HG03175 (cell line): Measurements from ENCODE around the gene SYNC.
"Not testable (repeated sequence)": the region's sequence is repeated elsewhere in the genome, so short reads cannot be mapped to it uniquely, and the experiment has no call there.

Source experiments
- ATAC-seq: cut with Tn5 transposase; IDR thresholded peaks from one replicate; pipeline ENCODE4 v1.9.1; 2021; ENCODE audit warnings: mild to moderate bottlenecking, moderate library complexity; ENCODE audit not compliant: unreplicated experiment

SYNC gene

DNA sequence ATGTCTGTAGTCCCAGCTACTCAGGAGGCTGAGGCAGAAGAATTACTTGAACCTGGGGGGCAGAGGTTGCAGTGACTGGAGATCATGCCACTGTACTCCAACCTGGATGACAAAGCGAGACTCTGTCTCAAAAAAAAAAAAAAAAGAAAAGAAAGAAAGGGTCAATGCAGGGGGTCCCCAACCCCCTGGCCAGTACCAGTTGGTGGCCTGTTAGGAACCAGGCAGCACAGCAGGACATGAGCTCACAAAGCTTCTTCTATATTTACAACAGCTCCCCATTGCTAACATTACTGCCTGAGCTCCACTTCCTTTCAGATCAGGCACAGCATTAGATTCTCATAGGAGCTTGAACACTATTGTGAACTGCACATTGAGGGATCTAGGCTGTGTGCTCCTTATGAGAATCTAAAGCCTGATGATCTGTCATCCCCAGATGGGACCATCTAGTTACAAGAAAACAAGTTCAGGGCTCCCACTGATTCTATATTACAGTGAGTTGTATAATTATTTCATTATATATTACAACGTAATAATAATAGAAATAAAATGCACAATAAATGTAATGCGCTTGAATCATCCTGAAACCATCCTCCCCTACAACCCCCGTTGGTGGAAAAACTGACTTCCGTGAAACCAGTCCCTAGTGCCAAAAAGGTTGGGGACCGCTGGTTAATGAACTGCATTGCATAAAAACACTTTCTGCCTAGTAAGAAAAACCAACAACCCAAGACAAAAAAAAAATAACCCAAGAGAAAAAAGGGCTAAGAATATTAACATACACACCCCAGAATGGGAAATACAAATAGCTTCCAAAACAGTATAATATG lies 55.0 kb downstream of the SYNC start:
- ATAC-seq, result no peak

DNA sequence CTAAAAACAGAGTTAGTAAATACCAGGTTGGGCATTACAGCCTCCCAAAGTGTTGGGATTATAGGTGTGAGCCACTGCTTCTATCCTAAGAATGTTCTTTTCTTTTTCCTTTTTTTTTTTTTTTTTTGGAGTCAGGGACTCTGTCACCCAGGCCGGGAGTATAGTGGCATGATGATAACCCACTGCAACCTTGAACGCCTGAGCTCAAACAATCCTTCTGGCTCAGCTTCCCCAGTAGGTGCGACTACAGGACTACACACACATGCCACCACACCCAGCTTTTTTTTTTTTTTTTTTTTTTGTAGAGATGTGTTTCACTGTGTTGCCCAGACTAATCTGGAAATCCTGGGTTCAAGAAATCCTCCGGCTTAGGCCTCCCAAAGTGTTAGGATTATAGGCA lies 58.1 kb downstream of the SYNC start:
- ATAC-seq, result no peak

DNA sequence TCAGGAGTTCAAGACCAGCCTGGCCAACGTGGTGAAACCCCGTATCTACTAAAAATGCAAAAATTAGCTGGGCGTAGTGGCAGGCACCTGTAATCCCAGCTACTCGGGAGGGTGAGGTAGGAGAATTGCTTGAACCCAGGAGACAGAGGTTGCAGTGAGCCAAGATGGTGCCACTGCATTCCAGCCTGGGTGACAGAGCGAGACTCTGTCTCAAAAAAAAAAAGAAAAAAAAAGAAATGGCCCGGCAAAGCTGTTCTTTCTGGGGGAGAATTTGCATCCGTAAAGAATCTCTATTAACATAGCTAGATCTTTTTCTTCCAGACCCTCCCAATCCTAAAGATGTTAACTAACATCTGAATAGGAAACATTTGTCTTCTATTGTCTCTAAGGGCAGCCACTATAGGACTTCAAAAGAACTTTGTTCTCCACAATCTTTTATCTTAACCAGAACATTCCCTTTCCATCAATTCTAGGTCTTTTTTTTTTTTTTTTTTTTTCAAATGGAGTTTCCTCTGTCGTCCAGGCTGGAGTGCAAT lies 60.2 kb downstream of the SYNC start:
- not testable (repeated sequence) for ATAC-seq

DNA sequence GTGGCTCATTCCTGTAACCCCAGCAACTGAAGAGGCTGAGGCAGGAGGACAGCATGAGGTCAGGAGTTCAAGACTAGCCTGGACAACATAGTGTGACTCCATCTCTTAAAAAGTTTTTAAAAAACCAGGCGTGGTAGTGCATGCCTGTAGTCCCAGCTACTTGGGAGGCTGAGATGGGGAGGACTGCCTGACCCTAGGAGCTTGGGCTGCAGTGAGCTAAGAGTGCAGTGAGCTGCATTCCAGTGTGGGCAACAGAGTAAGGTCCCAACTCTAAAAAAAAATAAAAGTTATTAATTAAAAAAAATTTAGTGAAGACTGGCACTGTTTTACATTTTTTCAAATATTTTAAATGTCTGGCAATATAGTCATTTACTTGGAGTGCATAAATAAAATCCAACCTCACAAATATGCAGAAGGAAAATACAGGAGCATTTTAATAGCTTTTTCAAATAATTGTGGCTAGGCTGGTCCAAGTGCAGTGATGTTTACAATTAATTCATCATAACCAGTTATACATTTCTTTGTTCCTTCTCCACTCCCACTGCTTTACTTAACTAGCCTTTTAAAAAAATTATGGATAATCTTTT lies 63.0 kb downstream of the SYNC start:
- ATAC-seq, result no peak

DNA sequence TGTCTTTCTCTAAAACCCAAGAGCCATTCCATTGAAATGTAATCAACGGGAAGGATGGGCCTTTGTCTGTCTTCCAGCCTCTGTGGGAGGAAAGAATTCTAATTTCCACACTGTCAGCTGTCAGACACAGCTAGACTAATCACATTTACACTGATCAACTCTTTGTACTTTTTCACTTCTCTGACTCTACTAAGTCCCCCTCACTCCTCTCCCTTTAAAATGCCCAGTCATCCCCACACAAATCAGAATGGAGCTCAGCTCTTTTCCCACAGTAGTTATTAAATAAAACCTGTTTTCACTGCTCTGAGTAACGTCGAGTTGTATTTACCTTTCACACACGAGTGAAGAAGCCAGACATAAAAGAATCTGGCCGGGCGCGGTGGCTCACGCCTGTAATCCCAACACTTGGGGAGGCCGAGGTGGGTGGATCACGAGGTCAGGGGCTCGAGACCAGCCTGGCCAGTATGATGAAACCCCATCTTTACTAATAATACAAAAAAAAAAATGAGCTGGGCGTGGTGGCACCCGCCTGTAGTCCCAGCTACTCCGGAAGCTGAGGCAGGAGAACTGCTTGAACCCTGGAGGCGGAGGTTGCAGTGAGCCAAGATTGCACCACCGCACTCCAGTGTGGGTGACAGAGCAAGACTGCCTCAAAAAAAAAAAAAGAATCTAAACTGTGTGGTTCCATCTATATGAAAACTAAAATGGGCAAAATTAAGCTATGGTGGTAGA lies 65.5 kb downstream of the SYNC start:
- ATAC-seq, result no peak

DNA sequence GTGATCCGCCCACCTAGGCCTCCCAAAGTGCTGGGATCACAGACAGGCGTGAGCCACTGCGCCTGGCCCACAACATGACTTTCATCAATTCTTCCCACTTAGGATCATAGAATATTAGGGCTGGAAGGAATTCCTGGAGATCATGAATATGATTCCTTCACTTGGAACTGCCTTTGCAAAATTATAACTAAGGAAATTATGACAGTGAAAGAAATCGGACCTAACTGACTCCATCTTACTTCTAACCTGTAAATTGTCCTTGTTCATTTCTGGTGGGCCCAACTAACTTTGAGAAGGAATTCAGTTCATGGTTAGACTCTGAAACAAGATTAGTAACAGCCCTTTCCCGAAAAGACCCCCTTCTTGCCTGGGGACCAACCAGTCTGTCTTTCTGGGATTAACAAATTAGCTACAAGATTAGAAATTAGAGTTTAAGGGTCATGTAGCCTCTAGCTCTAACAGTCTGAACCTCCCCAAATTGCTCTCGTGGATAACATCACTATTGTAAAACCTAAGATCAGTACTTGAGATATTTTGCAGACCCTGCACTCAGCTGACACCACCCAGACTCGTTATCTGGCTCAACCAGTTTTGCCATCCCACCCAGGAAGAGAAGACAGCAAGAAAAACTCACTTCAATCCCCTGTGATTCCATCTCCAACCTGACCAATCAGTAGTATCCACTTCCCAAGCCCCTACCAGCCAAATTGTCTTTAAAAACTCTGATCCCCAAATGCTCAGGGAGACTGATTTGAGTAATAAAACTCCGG lies 66.9 kb downstream of the SYNC start:
- no peak for ATAC-seq

DNA sequence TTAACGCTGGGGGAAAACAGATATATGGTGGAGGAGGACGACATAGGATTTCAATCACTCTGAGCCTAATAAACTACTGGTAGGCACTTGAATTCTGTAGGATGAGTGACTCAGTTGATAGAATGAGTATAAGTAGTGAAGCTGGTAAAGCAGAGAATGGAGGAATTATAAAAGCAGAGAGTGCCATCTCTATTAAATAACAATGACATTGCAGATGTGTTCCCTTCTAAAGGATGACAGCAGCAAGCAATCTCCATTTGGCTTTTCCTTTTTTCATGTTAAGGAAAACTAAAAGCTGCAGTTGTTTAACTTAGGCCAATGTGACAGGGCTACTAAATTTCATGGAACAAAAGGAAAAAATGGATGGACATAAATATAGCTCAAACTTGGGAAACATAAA lies 69.7 kb downstream of the SYNC start:
- ATAC-seq, result no peak

DNA sequence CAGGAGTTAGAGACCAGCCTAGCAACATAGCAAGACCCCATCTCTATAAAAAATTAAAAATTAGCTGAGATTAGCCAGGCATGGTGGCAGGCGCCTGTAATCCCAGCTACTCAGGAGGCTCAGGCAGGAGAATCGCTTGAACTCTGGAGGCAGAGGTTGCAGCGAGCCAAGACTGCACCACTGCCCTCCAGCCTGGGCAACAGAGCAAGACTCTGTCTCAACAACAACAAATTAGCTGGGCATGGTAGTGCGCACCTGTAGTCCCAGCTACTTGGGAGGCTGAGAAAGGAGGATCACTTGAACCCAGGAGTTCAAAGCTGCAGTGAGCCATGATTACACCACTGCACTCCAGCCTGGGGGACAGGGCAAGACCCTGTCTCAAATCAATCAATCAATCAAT lies 72.4 kb downstream of the SYNC start:
- ATAC-seq, result not testable (repeated sequence)
